IPS-18a (cell line): ENCODE data around the gene GALNT6.

Experiments
- H3K27ac ChIP-seq: one replicate; pipeline ENCODE4 v1.5.1; 2013; ENCODE audit warnings: low read length
- H3K27me3 ChIP-seq: one replicate; pipeline ENCODE4 v1.6.1; 2013; ENCODE audit warnings: mild to moderate bottlenecking, low read length; ENCODE audit not compliant: control insufficient read depth, insufficient read depth
- H3K36me3 ChIP-seq: one replicate; pipeline ENCODE4 v1.6.1; 2013; ENCODE audit warnings: low read depth, low read length; ENCODE audit not compliant: control insufficient read depth
- H3K4me1 ChIP-seq: one replicate; pipeline ENCODE4 v1.6.1; 2013; ENCODE audit warnings: low read depth, low read length; ENCODE audit not compliant: control insufficient read depth
- H3K4me3 ChIP-seq: one replicate; pipeline ENCODE4 v1.5.1; 2013; ENCODE audit warnings: low read length
- H3K9ac ChIP-seq: one replicate; pipeline ENCODE4 v1.6.1; 2013; ENCODE audit warnings: mild to moderate bottlenecking, low read length, moderate library complexity
- H3K9me3 ChIP-seq: one replicate; pipeline ENCODE4 v1.6.1; 2013; ENCODE audit warnings: low read depth, low read length; ENCODE audit not compliant: control insufficient read depth

The GALNT6 gene

GRCh38 chr12:51311389-51311788 is 79.8 kb downstream of the GALNT6 start:
- H3K36me3 ChIP-seq = no peaks in the 10 kb centered on the region
- no peak overlapping the region for H3K27ac ChIP-seq
- H3K4me1 ChIP-seq = no peaks in the 10 kb centered on the region
- no peak overlapping the region for H3K4me3 ChIP-seq
- no peaks in the 10 kb centered on the region for H3K27me3 ChIP-seq
- H3K9ac ChIP-seq = no peak overlapping the region
- H3K9me3 ChIP-seq = no peaks in the 10 kb centered on the region

GRCh38 chr12:51307655-51308593 is 83.3 kb downstream of the GALNT6 start:
- no peaks in the 10 kb centered on the region for H3K4me1 ChIP-seq
- H3K9me3 ChIP-seq = no peaks in the 10 kb centered on the region
- no peak overlapping the region for H3K4me3 ChIP-seq
- no peak overlapping the region for H3K9ac ChIP-seq
- H3K27me3 ChIP-seq = no peaks in the 10 kb centered on the region
- H3K27ac ChIP-seq = no peak overlapping the region
- no peaks in the 10 kb centered on the region for H3K36me3 ChIP-seq

- Histone ChIP-seq H3K9me3 (no peaks in the 10 kb centered on the region), H3K4me3 (no peak overlapping the region), H3K9ac (no peak overlapping the region), H3K4me1 (no peaks in the 10 kb centered on the region), H3K36me3 (no peaks in the 10 kb centered on the region), H3K27ac (no peak overlapping the region), H3K27me3 (no peaks in the 10 kb centered on the region)
These were observed 84.7 kb downstream of the GALNT6 start for GRCh38 chr12:51306507-51306906.
